H1 (cell line): ENCODE data around the gene UPB1. TPM values are rescaled to one million over a fixed set of nuclear protein-coding genes. Genes with fewer than 3 reads are reported as not detected.

Source experiments
- CBX8 ChIP-seq: fragments of 300-800, 300-1000 bp; sonication (generic); IDR thresholded peaks from 2 replicates; pipeline ENCODE4 v1.7.1; 2016; ENCODE audit warnings: low read depth, low read length, borderline replicate concordance
- CREB1 ChIP-seq: IDR thresholded peaks from 2 replicates; pipeline ENCODE4 v1.6.1; 2012; ENCODE audit warnings: inconsistent platforms
- FOSL1 ChIP-seq: IDR thresholded peaks from 2 replicates; pipeline ENCODE4 v1.6.1; 2011; ENCODE audit warnings: mild to moderate bottlenecking, low read depth, low read length, moderate library complexity; ENCODE audit not compliant: insufficient read depth
- RFX5 ChIP-seq: IDR thresholded peaks from 2 replicates; pipeline ENCODE4 v1.6.1; 2011; ENCODE audit warnings: low read depth, low read length, improper control_type of control experiment, borderline replicate concordance
- YY1 ChIP-seq: IDR thresholded peaks from 2 replicates; pipeline ENCODE4 v1.6.1; 2011; ENCODE audit warnings: low read depth, mild to moderate bottlenecking, low read length
- ZNF274 ChIP-seq: IDR thresholded peaks from 2 replicates; pipeline ENCODE4 v1.7.0; 2012; ENCODE audit warnings: low read length, borderline replicate concordance; ENCODE audit errors: extremely low read depth
- polyA plus RNA-seq, 7 experiments: library from polyadenylated mRNA; depleted of rRNA in 3 of 7; stranded (reverse) in 5 of 7; unstranded in 2 of 7; fragments of >200 nt in 5 of 7; fragments of 200-250 nt in 2 of 7; gene quantifications; 1 replicate in 5 of 7; 2 replicates in 1 of 7; 4 replicates in 1 of 7; pipeline versions ENCODE4 v1.2.1 to v1.2.3, GENCODE V29; 2011 to 2013; ENCODE audit warnings: missing spikeins in 2 of 7, mixed read lengths in 2 of 7
- total RNA-seq: library from RNA; stranded (reverse); fragmentation: NEBNext Ultra II Directional; extraction: Animal tissue kit (Norgen Biotek cat#: 25700); gene quantifications from 2 replicates; pipeline ENCODE4 v1.2.1, GENCODE V29; 2021

The UPB1 gene
- total and polyA plus RNA-seq, 2 of the 8 experiments (the other 6 are each of a cell fraction or from before 2014, with no cell fraction given), result 0.09 TPM; not detected in 1

DNA sequence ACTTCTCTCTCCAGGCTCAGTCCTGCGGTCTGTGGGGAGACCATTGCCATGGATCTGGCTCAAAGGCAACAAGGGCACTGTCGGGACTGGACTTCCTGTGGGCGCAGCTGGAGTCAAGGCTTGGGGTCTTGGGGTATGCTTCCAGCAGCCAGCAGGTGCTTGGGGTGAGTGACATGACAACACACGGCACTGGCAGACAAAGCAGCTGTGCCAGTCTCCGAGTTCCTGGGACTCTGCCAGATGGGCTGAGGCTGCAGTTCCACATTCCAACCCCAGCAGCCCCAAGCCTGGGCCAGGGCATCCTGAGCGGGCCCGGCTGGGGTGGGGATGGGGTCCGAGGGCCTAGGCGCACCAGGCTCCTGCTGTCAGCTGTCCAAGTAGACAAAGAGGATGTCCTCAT lies 47.5 kb downstream of the UPB1 start (continued):
- TF ChIP-seq FOSL1 (no peak), RFX5 (no peak), YY1 (no peak), ZNF274 (no peak), CREB1 (no peak), CBX8 (no peak)
